ENCODE measurements around the gene KIFC3. TPM values are rescaled to one million over a fixed set of nuclear protein-coding genes. Genes with fewer than 3 reads are reported as not detected.

KIFC3 gene
- total and polyA plus RNA-seq, 2 of the 8 experiments (the other 6 are each of a cell fraction or from before 2014, with no cell fraction given), result 2.1 to 7.1 TPM

DNA sequence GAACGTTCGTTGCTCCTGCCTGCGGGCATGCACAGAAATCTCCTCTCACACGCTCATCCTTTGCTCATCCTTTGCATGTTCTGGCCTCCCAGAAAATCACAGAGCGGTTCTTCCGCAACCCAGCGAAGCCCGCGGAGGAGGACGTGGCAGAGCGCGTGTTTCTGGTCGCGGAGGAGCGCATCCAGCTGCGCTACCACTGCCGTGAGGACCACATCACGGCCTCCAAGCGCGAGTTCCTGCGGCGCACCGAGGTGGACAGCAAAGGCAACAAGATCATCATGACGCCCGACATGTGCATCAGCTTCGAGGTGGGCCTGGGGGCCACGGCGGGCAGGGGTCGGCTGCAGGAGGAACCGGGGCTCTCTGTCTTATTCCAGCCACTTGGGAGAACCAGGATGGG, 76.3 kb downstream of the KIFC3 start:
- Histone ChIP-seq H3K4me3 (ENCODE audit: extremely low read depth in 1 of 4, insufficient read depth in 2 of 4, low read depth in 3 of 4, low read length in 4 of 4) (no peak overlapping the region), H3K23me2 (ENCODE audit: low read depth, low read length) (peaks cover 17% of the 10 kb centered on the region; the same call in 1 of the 2 replicates), H2AK5ac (ENCODE audit: low read depth, low read length) (no peak overlapping the region), H3K18ac (ENCODE audit: extremely low read depth, low read length) (no peak overlapping the region), H4K8ac (ENCODE audit: extremely low read depth, insufficient read depth, low read length) (no peak overlapping the region), H2BK15ac (ENCODE audit: low read length) (no peak overlapping the region), H3K27ac (ENCODE audit: low read depth, low read length) (no peak overlapping the region), H2AFZ (ENCODE audit: low read length) (peak overlapping the region; percentile 47; the same call in 1 of the 2 replicates), H2BK20ac (ENCODE audit: low read length) (no peak overlapping the region), H3K27me3 (replicated peaks in 1 of 4; ENCODE audit: control insufficient read depth in 3 of 4, extremely low read depth in 1 of 4, insufficient read depth in 3 of 4, low read length in 3 of 4) (no peaks in the 10 kb centered on the region; a peak in 2 of 7 replicates), H4K20me1 (replicated peaks in 1 of 2; ENCODE audit: control insufficient read depth in 1 of 2, insufficient read depth in 2 of 2, low read length in 2 of 2) (peaks cover 0 to 3% of the 10 kb centered on the region in 2 experiments), H3K9me3 (ENCODE audit: insufficient read depth in 2 of 2, low read depth in 1 of 2, low read length in 1 of 2) (no peaks in the 10 kb centered on the region), H4K5ac (ENCODE audit: insufficient read length, low read depth, low read length) (no peak overlapping the region), H3K23ac (ENCODE audit: insufficient read length) (no peak overlapping the region), H3K4ac (replicated peaks; ENCODE audit: insufficient read length, low read depth, low read length) (no peak overlapping the region), H2BK12ac (ENCODE audit: low read depth, low read length) (no peak overlapping the region), H3K36me3 (ENCODE audit: control insufficient read depth in 2 of 4, insufficient read depth in 4 of 4, low read length in 3 of 4) (no peaks in the 10 kb centered on the region), H2BK5ac (ENCODE audit: low read depth, low read length) (no peak overlapping the region), H3K4me2 (ENCODE audit: insufficient read depth in 1 of 2, low read depth in 2 of 2, low read length in 2 of 2) (no peak overlapping the region), H3K14ac (ENCODE audit: insufficient read length) (no peak overlapping the region), H3K4me1 (replicated peaks in 1 of 4; ENCODE audit: control insufficient read depth in 3 of 4, insufficient read depth in 4 of 4, low read length in 3 of 4) (no peaks in the 10 kb centered on the region; a peak in 1 of 7 replicates), H3K79me2 (ENCODE audit: control insufficient read depth in 1 of 2, insufficient read depth in 2 of 2, low read length in 2 of 2) (no peaks in the 10 kb centered on the region), H3K56ac (replicated peaks; ENCODE audit: insufficient read length, low read depth, low read length) (no peak overlapping the region), H4K91ac (replicated peaks; ENCODE audit: insufficient read length, low read length) (no peak overlapping the region), H2BK120ac (replicated peaks; ENCODE audit: low read depth, low read length) (no peak overlapping the region), H3K9ac (replicated peaks in 1 of 4; ENCODE audit: extremely low read depth in 1 of 4, low read depth in 3 of 4, low read length in 3 of 4) (no peak overlapping the region; a peak in 1 of 7 replicates), H3K79me1 (ENCODE audit: low read depth, low read length) (no peaks in the 10 kb centered on the region)
- no peak for DNase-seq (ENCODE audit: low read depth in 1 of 2, low spot score in 2 of 2)
- ChIA-PET CTCF (ENCODE audit: partially characterized antibody) (interaction anchor here (0.8 to 6.6 kb wide), 11 partner anchors 9 to 150 kb away, joined by 3 to 48 read pairs (median 4); partner anchors contain the start of gene KATNB1), POLR2A (ENCODE audit: partially characterized antibody) (interaction anchor here (3.2 kb wide), 1 partner anchor 9 kb away, joined by 22 read pairs; the partner anchor contains the start of gene KATNB1)
- 93% methylated on average over 19 of the region's 30 CpGs; no CpG with 5 or more reads in 1 of the 2 experiments for WGBS, 2 experiments (ENCODE audit: extremely low coverage in 1 of 2, insufficient coverage in 1 of 2, insufficient read length in 1 of 2, insufficient replicate concordance in 2 of 2, low coverage in 1 of 2, low lambda C conversion rate in 2 of 2, missing lambda C conversion rate in 1 of 2)
- TF ChIP-seq POLR2A (IDR thresholded peaks at IDR 0.05; ENCODE audit: control extremely low read depth in 1 of 2, low read depth in 2 of 2, low read length in 2 of 2), result no peak
- no peak for TF ChIP-seq CTCF (IDR thresholded peaks at IDR 0.05; ENCODE audit: control extremely low read depth in 1 of 3, insufficient read depth in 1 of 3, low read depth in 1 of 3, low read length in 3 of 3)
- no peak for TF ChIP-seq YY1 (IDR thresholded peaks at IDR 0.05; ENCODE audit: low read depth, low read length)
- TF ChIP-seq SIRT6 (IDR thresholded peaks at IDR 0.05; ENCODE audit: low read length), result no peak
- TF ChIP-seq CBX8 (IDR thresholded peaks at IDR 0.05; ENCODE audit: borderline replicate concordance, low read depth, low read length), result no peak
- no peak for TF ChIP-seq CBX5 (IDR thresholded peaks at IDR 0.05; ENCODE audit: low read depth, low read length)
- TF ChIP-seq POU5F1 (IDR thresholded peaks at IDR 0.05; ENCODE audit: low read depth, low read length), result no peak
- TF ChIP-seq USF2 (IDR thresholded peaks at IDR 0.05; ENCODE audit: low read length), result no peak
- no peak for FAIRE-seq
